Activated T-cell treated with anti-CD3 and anti-CD28 coated beads, Interleukin-2, amount 50 U/mL, for 72 hours (primary cell): ENCODE results near the gene MTA3. TPM values are rescaled to one million over a fixed set of nuclear protein-coding genes. Genes with fewer than 3 reads are reported as not detected.

ENCODE experiments used
- ATAC-seq, 2 donors: fragments of 150-1000 bp; cut with Tn5 transposase; replicated peaks in 1 of 2; 2 replicates each; pipeline ENCODE4 v1.10.0; 2021; ENCODE audit warnings: moderate library complexity in 2 of 2, mild to moderate bottlenecking in 1 of 2
- DNase-seq, 2 donors: peaks; one replicate each; pipeline ENCODE4 v3.0.0; 2021 to 2022; ENCODE audit warnings: mixed read lengths in 1 of 2
- H3K27ac Mint-ChIP-seq: one replicate; pipeline ENCODE4 v1.8.0; 2022; ENCODE audit warnings: mild to moderate bottlenecking, moderate library complexity, mixed read lengths
- H3K27me3 Mint-ChIP-seq: one replicate; pipeline ENCODE4 v1.8.0; 2022; ENCODE audit warnings: low read depth, mixed read lengths
- H3K36me3 Mint-ChIP-seq, 2 donors: one replicate each; pipeline ENCODE4 v1.8.0; 2022; ENCODE audit warnings: mixed read lengths in 2 of 2, mild to moderate bottlenecking in 1 of 2; ENCODE audit not compliant: insufficient read depth in 2 of 2
- H3K4me1 Mint-ChIP-seq: one replicate; pipeline ENCODE4 v1.8.0; 2022; ENCODE audit warnings: low read depth, mixed read lengths
- H3K4me3 Mint-ChIP-seq, 2 donors: one replicate each; pipeline ENCODE4 v1.8.0; 2022; ENCODE audit warnings: mild to moderate bottlenecking in 2 of 2, mixed read lengths in 2 of 2, moderate library complexity in 2 of 2
- H3K9me3 Mint-ChIP-seq, 2 donors: one replicate each; pipeline ENCODE4 v1.8.0; 2022; ENCODE audit warnings: mixed read lengths in 2 of 2
- total RNA-seq, 2 donors: library from RNA; stranded (reverse); gene quantifications; one replicate each; pipeline ENCODE4 v1.2.3, GENCODE V29; 2022

Gene MTA3
- total RNA-seq = 10 to 100 TPM; 36.7 to 47.3 TPM

GRCh38 chr2:42568401-42569115 is at the start of gene MTA3:
Gene MTA3, plus strand, starts transcription at chr2:42568632. Its CDS starts 114 bp downstream, at chr2:42568746.
- ATAC-seq (peak; percentile 87 to 89), DNase-seq (peak; percentile 79 to 81)
- peaks cover 34% of the 10 kb centered on the region for H3K4me1 Mint-ChIP-seq
- H3K36me3 Mint-ChIP-seq = peaks cover 3 to 7% of the 10 kb centered on the region in 2 donors
- no peaks in the 10 kb centered on the region for H3K9me3 Mint-ChIP-seq
- no peaks in the 10 kb centered on the region for H3K27me3 Mint-ChIP-seq
- peak within 1 kb of the TSS; percentile 95 to 97 for H3K4me3 Mint-ChIP-seq
- H3K27ac Mint-ChIP-seq = peak within 1 kb of the TSS; percentile 99

GRCh38 chr2:42519624-42520023 is 48.8 kb upstream of the MTA3 start:
- Mint-ChIP-seq H3K27me3 (no peaks in the 10 kb centered on the region), H3K9me3 (no peaks in the 10 kb centered on the region), H3K27ac (no peak overlapping the region), H3K36me3 (no peaks in the 10 kb centered on the region), H3K4me1 (peaks cover 4% of the 10 kb centered on the region), H3K4me3 (no peak overlapping the region)
- ATAC-seq (no peak), DNase-seq (no peak)

- H3K9me3 Mint-ChIP-seq = no peaks in the 10 kb centered on the region
- no peak for ATAC-seq
- no peak for DNase-seq
- no peak overlapping the region for H3K27ac Mint-ChIP-seq
- H3K36me3 Mint-ChIP-seq = no peaks in the 10 kb centered on the region
- no peak overlapping the region for H3K4me3 Mint-ChIP-seq
- H3K4me1 Mint-ChIP-seq = peaks cover 4% of the 10 kb centered on the region
- no peaks in the 10 kb centered on the region for H3K27me3 Mint-ChIP-seq
Observed at GRCh38 chr2:42522035-42522434, 46.4 kb upstream of the MTA3 start.

DNA sequence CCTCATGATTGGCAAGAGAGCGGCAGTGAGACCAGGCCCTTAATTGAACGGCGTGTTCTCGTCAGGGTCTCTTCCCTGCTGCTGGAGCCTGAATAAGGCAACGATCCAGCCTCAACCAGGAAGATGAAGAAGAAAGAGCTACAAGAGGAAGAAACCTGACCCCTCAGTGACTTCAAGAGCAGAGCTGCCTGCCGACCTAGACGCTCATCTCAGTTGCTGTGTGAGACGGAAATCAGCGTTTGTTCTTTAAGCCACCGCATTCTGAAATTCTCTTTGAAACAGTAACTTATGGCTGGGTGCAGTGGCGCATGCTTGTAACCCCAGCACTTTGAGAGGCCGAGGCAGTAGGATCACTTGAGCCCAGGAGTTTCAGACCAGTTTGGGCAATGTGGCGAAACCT is 45.1 kb upstream of the MTA3 start:
- Mint-ChIP-seq H3K4me3 (peak overlapping the region in 1 of 2 donors; percentile 36), H3K36me3 (no peaks in the 10 kb centered on the region), H3K27ac (no peak overlapping the region), H3K4me1 (peaks cover 4% of the 10 kb centered on the region), H3K27me3 (no peaks in the 10 kb centered on the region), H3K9me3 (no peaks in the 10 kb centered on the region)
- no peak for DNase-seq
- peak in 1 of 2 donors; percentile 27 for ATAC-seq

DNA sequence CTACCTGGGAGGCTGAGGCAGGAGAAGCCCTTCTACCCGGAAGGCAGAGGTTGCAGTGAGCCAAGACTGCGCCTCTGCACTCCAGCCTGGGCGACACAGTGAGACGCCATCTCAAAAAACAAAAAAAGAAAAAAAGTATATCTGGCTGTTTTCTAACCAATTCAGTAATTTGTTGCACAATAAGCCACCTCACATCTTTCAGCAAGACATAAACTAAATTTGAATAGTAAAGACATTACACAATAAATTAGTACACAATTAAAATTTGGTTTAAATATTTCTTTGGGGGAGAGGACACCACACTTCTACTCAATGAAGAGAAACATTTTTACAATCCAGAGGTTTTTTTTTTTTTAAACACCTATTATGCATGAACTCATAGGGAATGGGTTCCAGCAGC is 36.0 kb upstream of the MTA3 start:
- no peaks in the 10 kb centered on the region for H3K9me3 Mint-ChIP-seq
- H3K36me3 Mint-ChIP-seq = no peaks in the 10 kb centered on the region
- no peaks in the 10 kb centered on the region for H3K27me3 Mint-ChIP-seq
- H3K4me3 Mint-ChIP-seq = no peak overlapping the region
- DNase-seq (no peak), ATAC-seq (no peak)
- H3K27ac Mint-ChIP-seq = no peak overlapping the region
- H3K4me1 Mint-ChIP-seq = no peaks in the 10 kb centered on the region

- H3K36me3 Mint-ChIP-seq = peaks cover 0 to 3% of the 10 kb centered on the region in 2 donors
- H3K4me1 Mint-ChIP-seq = no peaks in the 10 kb centered on the region
Observed at GRCh38 chr2:42537493-42537892, 30.9 kb upstream of the MTA3 start.

DNA sequence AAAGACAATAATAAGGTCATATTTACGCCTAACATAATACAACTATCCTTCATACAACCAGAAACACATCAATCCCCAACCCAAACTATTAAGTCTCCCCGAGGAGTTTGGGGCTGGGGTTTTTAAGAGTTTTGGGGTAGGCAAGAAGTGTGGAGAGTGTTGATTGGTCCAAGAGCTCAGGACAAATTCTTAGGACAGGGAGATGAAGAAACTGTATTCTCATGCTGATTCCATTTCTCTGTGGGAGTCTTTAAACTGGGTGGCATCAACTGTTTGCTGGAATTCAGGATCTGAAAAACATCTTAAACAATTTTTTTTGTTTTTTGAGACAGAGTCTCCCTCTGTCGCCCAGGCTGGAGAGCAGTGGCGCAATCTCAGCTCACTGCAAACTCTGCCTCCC is 25.6 kb upstream of the MTA3 start:
- H3K36me3 Mint-ChIP-seq = peaks cover 0 to 3% of the 10 kb centered on the region in 2 donors
- H3K4me1 Mint-ChIP-seq = no peaks in the 10 kb centered on the region
- peaks cover 0 to 2% of the 10 kb centered on the region in 2 donors for H3K9me3 Mint-ChIP-seq
- DNase-seq = no peak
- no peak overlapping the region for H3K4me3 Mint-ChIP-seq
- H3K27me3 Mint-ChIP-seq = no peaks in the 10 kb centered on the region
- H3K27ac Mint-ChIP-seq = no peak overlapping the region
- ATAC-seq = no peak

More at GRCh38 chr2:42537493-42537892, 30.9 kb upstream of the MTA3 start:
- no peak for ATAC-seq
- Mint-ChIP-seq H3K27me3 (no peaks in the 10 kb centered on the region), H3K27ac (no peak overlapping the region), H3K9me3 (peaks cover 0 to 2% of the 10 kb centered on the region in 2 donors), H3K4me3 (no peak overlapping the region)
- no peak for DNase-seq

DNA sequence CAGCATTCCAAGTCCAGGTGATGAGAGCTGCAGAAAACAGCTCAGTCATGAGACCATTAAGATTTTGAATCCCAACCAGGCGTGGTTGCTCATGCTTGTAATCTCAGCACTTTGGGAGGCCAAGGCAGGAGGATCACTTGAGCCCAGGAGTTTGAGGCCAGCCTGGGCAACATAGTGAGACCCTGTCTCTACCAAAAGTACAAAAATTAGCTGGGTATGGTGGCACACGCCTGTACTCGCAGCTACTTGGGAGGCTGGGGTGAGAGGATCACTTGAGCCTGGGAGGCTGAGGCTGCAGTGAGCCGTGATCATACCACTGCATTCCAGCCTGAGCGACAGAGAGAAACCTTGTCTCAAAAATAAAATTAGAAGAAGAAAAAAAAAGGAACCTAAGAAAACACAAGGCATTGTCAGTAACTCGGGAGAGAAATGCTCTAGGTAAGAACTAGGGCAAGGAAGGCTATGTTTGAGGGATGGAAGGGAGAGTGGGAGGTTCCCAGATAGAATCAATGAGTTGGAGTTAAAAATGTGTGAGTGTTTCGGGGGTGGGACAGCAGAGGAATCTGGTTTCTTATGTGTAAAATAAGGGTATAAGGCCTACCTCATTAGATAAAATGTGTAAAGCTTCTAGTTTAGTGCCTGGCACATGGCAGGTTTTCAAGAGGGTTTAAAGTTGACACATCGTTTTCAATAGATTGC is 23.3 kb upstream of the MTA3 start:
- DNase-seq (no peak), ATAC-seq (no peak)
- Mint-ChIP-seq H3K9me3 (no peaks in the 10 kb centered on the region), H3K27ac (no peak overlapping the region), H3K36me3 (no peaks in the 10 kb centered on the region), H3K4me3 (no peak overlapping the region), H3K27me3 (no peaks in the 10 kb centered on the region), H3K4me1 (no peaks in the 10 kb centered on the region)

DNA sequence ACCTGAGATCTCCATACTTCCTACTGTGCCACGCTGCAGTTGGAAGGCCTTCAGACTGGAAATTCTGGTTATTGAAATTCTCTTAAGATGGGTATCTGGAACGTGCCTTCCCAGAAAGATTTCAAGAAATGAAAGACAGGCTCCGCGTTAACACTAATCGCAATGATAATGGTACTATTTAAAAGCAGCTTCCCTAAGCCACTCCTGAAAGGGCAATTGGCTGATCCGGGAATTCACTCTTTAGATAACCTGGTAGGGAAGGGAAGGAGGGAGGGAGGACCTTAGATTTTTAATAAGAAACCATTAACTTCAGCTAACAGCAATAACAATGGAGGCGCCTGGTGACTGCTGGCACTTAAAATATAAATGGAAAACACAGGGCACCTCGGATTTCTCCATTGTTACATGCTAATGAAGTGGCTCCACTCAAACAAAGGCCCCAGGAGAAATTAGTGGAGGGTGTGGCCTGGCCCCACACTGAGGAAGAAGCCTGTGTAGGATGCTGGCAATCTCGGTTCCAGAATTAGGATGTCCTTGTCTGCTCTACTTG is 22.5 kb upstream of the MTA3 start:
- no peaks in the 10 kb centered on the region for H3K4me1 Mint-ChIP-seq
- H3K36me3 Mint-ChIP-seq = no peaks in the 10 kb centered on the region
- no peak overlapping the region for H3K27ac Mint-ChIP-seq
- no peak for ATAC-seq
- no peaks in the 10 kb centered on the region for H3K27me3 Mint-ChIP-seq
- H3K4me3 Mint-ChIP-seq = no peak overlapping the region
- no peak for DNase-seq
- no peaks in the 10 kb centered on the region for H3K9me3 Mint-ChIP-seq

GRCh38 chr2:42547014-42547413 is 21.4 kb upstream of the MTA3 start:
- H3K4me1 Mint-ChIP-seq = no peaks in the 10 kb centered on the region
- ATAC-seq (no peak), DNase-seq (no peak)
- H3K27ac Mint-ChIP-seq = no peak overlapping the region
- H3K36me3 Mint-ChIP-seq = no peaks in the 10 kb centered on the region
- no peaks in the 10 kb centered on the region for H3K27me3 Mint-ChIP-seq
- no peak overlapping the region for H3K4me3 Mint-ChIP-seq
- H3K9me3 Mint-ChIP-seq = no peaks in the 10 kb centered on the region

DNA sequence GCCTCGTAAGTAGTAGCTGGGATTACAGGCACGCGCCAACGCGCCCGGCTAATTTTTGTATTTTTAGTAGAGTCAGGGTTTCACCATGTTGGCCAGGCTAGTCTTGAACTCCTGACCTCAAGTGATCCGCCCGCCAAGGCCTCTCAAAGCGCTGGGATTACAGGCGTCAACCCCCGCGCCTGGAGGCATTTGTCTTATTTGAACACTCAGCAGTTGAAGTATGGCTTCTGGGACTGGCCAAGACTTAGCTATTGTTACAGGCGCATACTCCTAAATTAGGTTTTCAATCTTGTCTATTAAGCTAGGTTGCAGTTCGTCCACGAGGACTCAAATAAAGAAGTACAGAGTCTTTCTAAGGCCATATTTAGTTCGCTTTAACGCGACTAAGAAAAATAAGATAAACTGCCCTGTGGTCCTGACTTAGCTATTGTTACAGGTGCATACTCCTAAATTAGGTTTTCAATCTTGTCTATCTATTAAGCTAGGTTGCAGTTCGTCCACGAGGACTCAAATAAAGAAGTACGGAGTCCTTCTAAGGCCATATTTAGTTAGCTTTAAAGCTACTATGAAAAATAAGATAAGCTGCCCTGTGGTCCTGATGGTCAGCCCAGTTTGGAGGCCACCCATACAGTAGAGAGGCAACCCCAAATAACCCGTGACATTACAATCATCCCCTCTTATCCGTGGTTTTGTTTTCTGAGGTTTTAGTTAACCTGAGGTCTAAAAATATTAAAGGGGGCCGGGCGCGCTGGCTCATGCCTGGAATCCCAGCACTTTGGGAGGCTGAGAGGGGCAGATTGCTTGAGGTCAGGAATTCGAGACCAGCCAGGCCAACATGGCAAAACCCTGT is 20.8 kb upstream of the MTA3 start:
- Mint-ChIP-seq H3K4me1 (no peaks in the 10 kb centered on the region), H3K36me3 (no peaks in the 10 kb centered on the region), H3K4me3 (no peak overlapping the region), H3K9me3 (no peaks in the 10 kb centered on the region), H3K27me3 (no peaks in the 10 kb centered on the region), H3K27ac (no peak overlapping the region)
- DNase-seq (no peak), ATAC-seq (no peak)

DNA sequence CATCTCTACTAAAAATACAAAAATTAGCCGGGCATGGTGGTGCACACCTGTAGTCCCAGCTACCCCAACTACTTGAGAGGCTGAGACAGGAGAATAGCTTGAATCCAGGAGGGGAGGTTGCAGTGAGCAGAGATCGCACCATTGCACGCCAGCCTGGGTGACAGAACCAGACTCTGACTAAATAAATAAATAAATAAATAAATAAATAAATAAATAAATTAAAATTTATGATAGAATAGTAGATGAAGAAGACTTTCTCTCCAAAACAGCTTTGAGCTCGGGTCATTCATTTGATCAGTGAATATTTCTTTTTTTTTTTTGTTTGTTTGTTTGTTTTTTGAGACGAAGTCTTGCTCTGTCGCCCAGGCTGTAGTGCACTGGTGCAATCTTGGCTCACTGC is 17.6 kb upstream of the MTA3 start:
- Mint-ChIP-seq H3K36me3 (no peaks in the 10 kb centered on the region), H3K4me3 (no peak overlapping the region), H3K4me1 (no peaks in the 10 kb centered on the region), H3K9me3 (no peaks in the 10 kb centered on the region), H3K27me3 (no peaks in the 10 kb centered on the region), H3K27ac (no peak overlapping the region)
- ATAC-seq = no peak
- DNase-seq = no peak

GRCh38 chr2:42554392-42554791 is 14.0 kb upstream of the MTA3 start:
- Mint-ChIP-seq H3K36me3 (no peaks in the 10 kb centered on the region), H3K27ac (no peak overlapping the region), H3K4me1 (no peaks in the 10 kb centered on the region), H3K9me3 (no peaks in the 10 kb centered on the region), H3K4me3 (no peak overlapping the region), H3K27me3 (no peaks in the 10 kb centered on the region)
- DNase-seq = no peak
- ATAC-seq = no peak
